Right lobe of liver (tissue), 6 donors: ENCODE data around the gene NWD2. TPM values are rescaled to one million over a fixed set of nuclear protein-coding genes. Genes with fewer than 3 reads are reported as not detected.

Experiments
- ATAC-seq, 4 donors: fragments of 200-7000 bp; cut with Tn5 transposase; one replicate each; pipeline ENCODE4 v1.9.1; 2020; ENCODE audit warnings: mild to moderate bottlenecking in 4 of 4, moderate library complexity in 4 of 4
- DNase-seq, 3 donors: peaks; one replicate each; pipeline ENCODE4 v3.0.0-alpha.2; 2020
- H3K27ac ChIP-seq, 3 donors: fragments of 200-600 bp; one replicate each; pipeline ENCODE4 v1.8.0; 2022
- H3K27me3 ChIP-seq, 2 donors: fragments of 200-600 bp; one replicate each; pipeline ENCODE4 v1.8.0; 2022
- H3K36me3 ChIP-seq, 4 donors: fragments of 200-600 bp; sonication (generic) in 1 of 4; one replicate each; pipeline versions ENCODE4 v1.5.1 to v1.8.0; 2017 to 2022; ENCODE audit warnings: control low read depth in 1 of 4
- H3K4me1 ChIP-seq, 4 donors: fragments of 200-600 bp; sonication (generic) in 1 of 4; one replicate each; pipeline versions ENCODE4 v1.5.1 to v1.8.0; 2017 to 2022; ENCODE audit warnings: control low read depth in 1 of 4
- H3K4me3 ChIP-seq, 3 donors: fragments of 200-600 bp; one replicate each; pipeline ENCODE4 v1.8.0; 2022
- H3K9me3 ChIP-seq, 4 donors: fragments of 200-600 bp; sonication (generic) in 1 of 4; one replicate each; pipeline versions ENCODE4 v1.5.1 to v1.8.0; 2017 to 2022; ENCODE audit warnings: control low read depth in 1 of 4
- POLR2A ChIP-seq: fragments of 450-650 bp; IDR thresholded peaks from one replicate; pipeline ENCODE4 v1.6.1; 2017; ENCODE audit warnings: antibody characterized with exemption, mild to moderate bottlenecking
- WGBS: methylation state at CpG from one replicate; pipeline ENCODE4 v1.1.6; 2018; ENCODE audit warnings: low coverage, low lambda C conversion rate; ENCODE audit not compliant: insufficient coverage; ENCODE audit errors: missing lambda C conversion rate; 5-methylcytosine and 5-hydroxymethylcytosine counted together
- intact Hi-C, 2 donors: fragments of 100-400 bp; cut with DNase I; formaldehyde crosslinking; loops; one replicate each; pipeline versions ENCODE4 v1.11.2 to v1.14.1; 2022
- total RNA-seq, 6 experiments: library from RNA; depleted of rRNA in 2 of 6; stranded (reverse); fragments of >200 nt in 2 of 6; fragmentation: NEBNext Ultra II Directional in 3 of 6; extraction: Animal tissue kit (Norgen Biotek cat#: 25700) in 3 of 6; gene quantifications; one replicate each; pipeline versions ENCODE4 v1.1.0 to v1.2.4, GENCODE V29; 2016 to 2023
- TF ChIP-seq, protein P1 (sequence below), 4 donors: fragments of 200-600 bp in 3 of 4; fragments of 450-650 bp in 1 of 4; IDR thresholded peaks; one replicate each; pipeline versions ENCODE4 v1.5.1 to v1.8.0; 2016 to 2022; ENCODE audit warnings: antibody characterized with exemption in 4 of 4, mild to moderate bottlenecking in 2 of 4
- donor health status: DM: no; HTN: yes; CAD: no.
- donor health status: DM: no; HTN: no; CAD: no.
- donor health status: DM: no; HTN: no; CAD: no.
- donor health status: DM: no; HTN: yes; CAD: no.
- donor health status: DM: no; HTN: yes; CAD: no.

NWD2 gene
- total RNA-seq, 6 experiments from 2014 or later: 0.05 TPM; not detected in 5

DNA sequence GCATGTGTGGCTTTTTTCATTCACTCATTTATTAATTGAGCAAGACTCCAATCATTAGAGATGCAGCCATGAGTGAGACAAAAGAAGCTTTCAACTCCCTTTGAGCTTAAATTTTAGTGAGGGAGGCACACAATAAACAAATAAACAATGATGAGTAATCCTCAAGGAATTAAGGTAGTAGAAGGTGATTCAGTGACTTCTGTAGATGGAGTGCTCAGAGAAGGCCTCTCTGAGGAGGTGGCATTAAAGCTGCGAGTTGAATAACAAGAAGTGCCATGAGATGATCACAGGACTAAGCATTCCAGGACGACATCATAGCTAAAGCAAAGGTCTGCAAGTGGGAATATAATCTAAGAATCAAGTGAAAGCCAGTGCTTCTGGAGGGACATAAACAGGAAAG lies 77.6 kb downstream of the NWD2 start:
- ATAC-seq (no peak), DNase-seq (no peak)
- Histone ChIP-seq H3K9me3 (no peaks in the 10 kb centered on the region), H3K36me3 (no peaks in the 10 kb centered on the region), H3K4me1 (no peaks in the 10 kb centered on the region), H3K4me3 (no peak overlapping the region), H3K27me3 (no peaks in the 10 kb centered on the region), H3K27ac (no peak overlapping the region)
- intact Hi-C loops: no loop called here
- WGBS: 69% methylated on average over 2 of the region's 2 CpGs
- no peak for TF ChIP-seq POLR2A
- TF ChIP-seq, protein P1, sequence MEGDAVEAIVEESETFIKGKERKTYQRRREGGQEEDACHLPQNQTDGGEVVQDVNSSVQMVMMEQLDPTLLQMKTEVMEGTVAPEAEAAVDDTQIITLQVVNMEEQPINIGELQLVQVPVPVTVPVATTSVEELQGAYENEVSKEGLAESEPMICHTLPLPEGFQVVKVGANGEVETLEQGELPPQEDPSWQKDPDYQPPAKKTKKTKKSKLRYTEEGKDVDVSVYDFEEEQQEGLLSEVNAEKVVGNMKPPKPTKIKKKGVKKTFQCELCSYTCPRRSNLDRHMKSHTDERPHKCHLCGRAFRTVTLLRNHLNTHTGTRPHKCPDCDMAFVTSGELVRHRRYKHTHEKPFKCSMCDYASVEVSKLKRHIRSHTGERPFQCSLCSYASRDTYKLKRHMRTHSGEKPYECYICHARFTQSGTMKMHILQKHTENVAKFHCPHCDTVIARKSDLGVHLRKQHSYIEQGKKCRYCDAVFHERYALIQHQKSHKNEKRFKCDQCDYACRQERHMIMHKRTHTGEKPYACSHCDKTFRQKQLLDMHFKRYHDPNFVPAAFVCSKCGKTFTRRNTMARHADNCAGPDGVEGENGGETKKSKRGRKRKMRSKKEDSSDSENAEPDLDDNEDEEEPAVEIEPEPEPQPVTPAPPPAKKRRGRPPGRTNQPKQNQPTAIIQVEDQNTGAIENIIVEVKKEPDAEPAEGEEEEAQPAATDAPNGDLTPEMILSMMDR (IDR thresholded peaks at IDR 0.05): no peak

DNA sequence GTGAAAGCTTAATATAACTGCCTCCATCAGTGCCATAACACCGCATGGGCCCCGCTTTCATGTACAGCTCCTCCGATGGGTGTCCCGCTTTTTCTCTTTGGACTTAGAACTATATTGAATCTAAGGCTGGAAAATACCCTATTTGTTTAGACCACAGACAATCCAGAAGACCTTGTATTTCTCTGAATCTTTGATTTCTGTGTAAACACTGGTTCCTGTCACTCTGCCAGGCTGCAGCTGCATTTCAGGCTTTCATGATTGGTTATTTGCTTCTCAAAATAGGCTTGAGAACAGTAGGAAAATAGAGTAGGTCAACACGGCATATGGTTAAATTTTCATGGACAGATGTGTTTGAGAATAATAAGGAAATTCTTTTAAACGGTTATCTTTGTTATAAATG lies 80.0 kb downstream of the NWD2 start:
- Histone ChIP-seq H3K4me1 (no peaks in the 10 kb centered on the region), H3K36me3 (no peaks in the 10 kb centered on the region), H3K4me3 (no peak overlapping the region), H3K9me3 (no peaks in the 10 kb centered on the region), H3K27ac (no peak overlapping the region), H3K27me3 (no peaks in the 10 kb centered on the region)
- DNase-seq: no peak
- TF ChIP-seq POLR2A: no peak
- TF ChIP-seq, protein P1 (IDR thresholded peaks at IDR 0.05): no peak
- intact Hi-C loops: no loop called here
- 28% methylated on average over 6 of the region's 6 CpGs for WGBS
- no peak for ATAC-seq

DNA sequence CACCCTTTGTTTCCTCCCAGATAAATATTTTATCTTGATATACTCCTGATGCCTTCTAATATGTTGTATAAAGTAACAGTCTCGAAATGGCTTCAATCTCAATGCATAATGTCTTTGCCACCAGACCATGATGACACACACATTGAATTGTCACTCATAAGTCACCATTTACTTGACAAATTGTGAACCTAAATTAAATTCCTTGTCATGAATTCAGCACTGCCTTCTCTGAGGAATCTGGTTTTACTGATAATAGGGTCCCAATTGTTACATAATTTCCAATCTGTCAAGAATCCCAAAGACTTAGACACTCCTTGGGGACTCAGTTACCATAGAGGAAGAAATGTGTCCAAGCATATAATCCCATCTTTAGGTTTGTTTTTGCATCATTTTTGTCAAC lies 82.3 kb downstream of the NWD2 start:
- 42% methylated on average over 1 of the region's 1 CpG for WGBS
- DNase-seq (no peak), ATAC-seq (no peak)
- H3K27ac ChIP-seq: no peak overlapping the region
- intact Hi-C loops: no loop called here
- no peaks in the 10 kb centered on the region for H3K27me3 ChIP-seq
- H3K4me3 ChIP-seq: no peak overlapping the region
- H3K4me1 ChIP-seq: no peaks in the 10 kb centered on the region
- H3K36me3 ChIP-seq: no peaks in the 10 kb centered on the region
- no peaks in the 10 kb centered on the region for H3K9me3 ChIP-seq
- TF ChIP-seq, protein P1 (IDR thresholded peaks at IDR 0.05): no peak
- no peak for TF ChIP-seq POLR2A

DNA sequence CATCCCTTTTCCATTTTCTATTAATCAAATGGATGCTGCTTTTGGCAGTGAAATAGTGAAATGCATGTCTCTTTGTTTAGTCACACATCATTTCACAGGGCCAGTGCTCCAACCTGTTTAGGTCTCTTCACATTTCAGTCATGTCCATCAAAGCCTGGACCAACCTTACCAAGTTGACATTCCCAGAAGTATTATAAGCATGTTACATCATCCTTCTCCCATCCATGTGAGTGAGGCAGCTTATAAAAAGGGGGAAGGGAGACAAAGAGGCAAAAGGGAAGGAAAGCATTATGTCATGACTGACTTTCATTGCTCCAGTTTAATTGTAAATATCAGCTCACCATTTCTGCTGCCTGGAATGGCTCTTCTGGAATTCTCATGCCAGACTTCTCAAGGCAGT lies 94.4 kb downstream of the NWD2 start:
- intact Hi-C loops: no loop called here
- no peak for DNase-seq
- H3K4me3 ChIP-seq: no peak overlapping the region
- H3K27me3 ChIP-seq: no peaks in the 10 kb centered on the region
- no peaks in the 10 kb centered on the region for H3K4me1 ChIP-seq
- no peaks in the 10 kb centered on the region for H3K9me3 ChIP-seq
- TF ChIP-seq, protein P1 (IDR thresholded peaks at IDR 0.05): no peak
- TF ChIP-seq POLR2A: no peak
- H3K27ac ChIP-seq: no peak overlapping the region
- H3K36me3 ChIP-seq: no peaks in the 10 kb centered on the region
- ATAC-seq: no peak

DNA sequence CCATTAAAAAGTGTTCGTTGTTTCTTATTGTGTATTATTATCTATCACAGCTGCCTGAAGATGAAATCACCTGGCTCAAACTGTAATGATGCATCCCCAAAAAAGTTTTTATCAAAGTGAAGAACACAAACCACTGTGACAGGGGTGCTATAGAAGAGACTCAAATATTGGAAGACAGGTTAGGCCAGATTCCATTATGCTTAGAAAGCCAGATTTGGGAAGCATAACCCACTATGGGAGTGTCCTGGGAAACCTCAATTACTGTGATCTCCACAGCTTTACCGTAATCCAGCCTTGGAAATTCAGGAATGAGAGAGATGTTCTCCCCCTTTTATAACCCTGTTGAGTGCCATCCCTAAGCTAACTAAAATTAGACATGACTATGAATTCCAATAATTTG lies 114.2 kb downstream of the NWD2 start:
- Histone ChIP-seq H3K36me3 (no peaks in the 10 kb centered on the region), H3K4me1 (no peaks in the 10 kb centered on the region), H3K27ac (no peak overlapping the region), H3K27me3 (no peaks in the 10 kb centered on the region), H3K9me3 (no peaks in the 10 kb centered on the region), H3K4me3 (no peak overlapping the region)
- DNase-seq (no peak), ATAC-seq (no peak)
- no peak for TF ChIP-seq POLR2A
- TF ChIP-seq, protein P1 (IDR thresholded peaks at IDR 0.05): no peak
- WGBS: 59% methylated on average over 1 of the region's 2 CpGs
- intact Hi-C loops: no loop called here
